Fibroblast of lung (primary cell): ENCODE measurements around the gene SPDYA. TPM values are rescaled to one million over a fixed set of nuclear protein-coding genes. Genes with fewer than 3 reads are reported as not detected.

Experiments
- DNase-seq, 2 donors: peaks; one replicate each; pipeline versions ENCODE4 v3.0.0 to v3.0.0-alpha.2; 2010; ENCODE audit warnings: low read depth in 2 of 2
- H2AFZ ChIP-seq: 2 replicates; pipeline ENCODE4 v1.5.1; 2012; ENCODE audit warnings: low read length, control low read depth, inconsistent platforms
- H3K27ac ChIP-seq: 2 replicates; pipeline ENCODE4 v1.5.1; 2011; ENCODE audit warnings: low read length, control low read depth; ENCODE audit not compliant: insufficient read depth
- H3K27me3 ChIP-seq: 2 replicates; pipeline ENCODE4 v1.5.1; 2011; ENCODE audit warnings: mild to moderate bottlenecking, low read length; ENCODE audit not compliant: control insufficient read depth, insufficient read depth
- H3K36me3 ChIP-seq: 2 replicates; pipeline ENCODE4 v1.5.1; 2011; ENCODE audit warnings: low read length; ENCODE audit not compliant: control insufficient read depth, insufficient read depth
- H3K4me1 ChIP-seq: 2 replicates; pipeline ENCODE4 v1.5.1; 2011; ENCODE audit warnings: low read length; ENCODE audit not compliant: control insufficient read depth, insufficient read depth; ENCODE audit errors: extremely low read depth
- H3K4me2 ChIP-seq: 2 replicates; pipeline ENCODE4 v1.5.1; 2011; ENCODE audit warnings: low read length, control low read depth; ENCODE audit not compliant: insufficient read depth; ENCODE audit errors: extremely low read depth
- H3K4me3 ChIP-seq, 4 experiments: fragments of 200-600 bp in 1 of 4; sonication (generic) in 1 of 4; replicated peaks in 1 of 4; 2 replicates each; pipeline ENCODE4 v1.5.1; 2011 to 2016; ENCODE audit warnings: low read length in 4 of 4, low read depth in 3 of 4, mild to moderate bottlenecking in 3 of 4, control low read depth in 2 of 4, inconsistent platforms in 1 of 4, mixed read lengths in 1 of 4; ENCODE audit not compliant: insufficient read depth in 1 of 4; ENCODE audit errors: control extremely low read depth in 1 of 4
- H3K79me2 ChIP-seq: 2 replicates; pipeline ENCODE4 v1.5.1; 2012; ENCODE audit warnings: mild to moderate bottlenecking, low read length, inconsistent platforms; ENCODE audit not compliant: control insufficient read depth, insufficient read depth
- H3K9ac ChIP-seq: 2 replicates; pipeline ENCODE4 v1.5.1; 2011; ENCODE audit warnings: mild to moderate bottlenecking, low read length, control low read depth; ENCODE audit not compliant: insufficient read depth
- H3K9me3 ChIP-seq: 2 replicates; pipeline ENCODE4 v1.5.1; 2012; ENCODE audit warnings: low read depth, low read length; ENCODE audit not compliant: control insufficient read depth, insufficient read depth
- H4K20me1 ChIP-seq: 2 replicates; pipeline ENCODE4 v1.5.1; 2011; ENCODE audit warnings: low read length; ENCODE audit not compliant: control insufficient read depth, insufficient read depth; ENCODE audit errors: extremely low read depth
- EZH2 ChIP-seq: IDR thresholded peaks from 2 replicates; pipeline ENCODE4 v1.5.1; 2012; ENCODE audit warnings: low read length, control low read depth, mild to moderate bottlenecking; ENCODE audit errors: missing control alignments
- polyA plus RNA-seq, 2 donors: library from polyadenylated mRNA; depleted of rRNA in 1 of 2; stranded (reverse) in 1 of 2; unstranded in 1 of 2; fragments of >200 nt; gene quantifications; 2 replicates each; pipeline ENCODE4 v1.2.1, GENCODE V29; 2011 to 2012; ENCODE audit warnings: missing spikeins in 1 of 2
- total RNA-seq: library from RNA; depleted of rRNA; stranded (reverse); fragments of >200 nt; gene quantifications from 2 replicates; pipeline ENCODE4 v1.2.1, GENCODE V29; 2014
- TF ChIP-seq, protein P1 (sequence below), 2 donors: IDR thresholded peaks in 1 of 2; conservative IDR thresholded peaks in 1 of 2; 1 replicate in 1 of 2; 2 replicates in 1 of 2; pipeline ENCODE4 v1.5.1; 2011 to 2012; ENCODE audit warnings: low read length in 2 of 2, control low read depth in 1 of 2, inconsistent platforms in 1 of 2, low read depth in 1 of 2, mild to moderate bottlenecking in 1 of 2

The SPDYA gene
- total and polyA plus RNA-seq, 2 donors (not counting 1 experiment from before 2014, with no cell fraction given) = 0.09 to 0.83 TPM

DNA sequence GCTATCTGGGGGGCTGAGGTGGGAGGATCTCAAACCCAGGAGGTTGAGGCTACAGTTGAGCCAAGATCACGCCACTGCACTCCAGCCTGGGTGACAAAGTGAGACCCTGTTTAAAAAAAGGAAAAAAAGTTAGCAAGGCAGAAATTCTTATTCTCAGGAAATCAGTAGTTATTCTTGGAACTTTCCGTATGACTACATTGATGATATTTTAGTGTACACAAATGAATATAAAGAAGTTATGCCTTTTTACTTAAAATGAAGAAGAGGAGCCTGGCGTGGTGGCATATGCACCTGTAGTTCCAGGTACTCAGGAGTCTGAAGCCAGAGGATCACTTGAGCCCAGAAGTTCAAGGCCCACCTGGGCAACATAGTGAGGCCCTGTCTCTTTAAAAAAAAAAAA is 7.4 kb downstream of the SPDYA start:
- Histone ChIP-seq H3K4me3 (no peak overlapping the region), H3K27ac (no peak overlapping the region), H2AFZ (no peak overlapping the region), H3K4me1 (no peaks in the 10 kb centered on the region), H3K27me3 (no peaks in the 10 kb centered on the region), H3K9me3 (no peaks in the 10 kb centered on the region), H3K36me3 (no peaks in the 10 kb centered on the region), H3K9ac (no peak overlapping the region), H3K79me2 (no peaks in the 10 kb centered on the region), H4K20me1 (no peaks in the 10 kb centered on the region), H3K4me2 (no peak overlapping the region)
- DNase-seq = no peak
- TF ChIP-seq, protein P1, sequence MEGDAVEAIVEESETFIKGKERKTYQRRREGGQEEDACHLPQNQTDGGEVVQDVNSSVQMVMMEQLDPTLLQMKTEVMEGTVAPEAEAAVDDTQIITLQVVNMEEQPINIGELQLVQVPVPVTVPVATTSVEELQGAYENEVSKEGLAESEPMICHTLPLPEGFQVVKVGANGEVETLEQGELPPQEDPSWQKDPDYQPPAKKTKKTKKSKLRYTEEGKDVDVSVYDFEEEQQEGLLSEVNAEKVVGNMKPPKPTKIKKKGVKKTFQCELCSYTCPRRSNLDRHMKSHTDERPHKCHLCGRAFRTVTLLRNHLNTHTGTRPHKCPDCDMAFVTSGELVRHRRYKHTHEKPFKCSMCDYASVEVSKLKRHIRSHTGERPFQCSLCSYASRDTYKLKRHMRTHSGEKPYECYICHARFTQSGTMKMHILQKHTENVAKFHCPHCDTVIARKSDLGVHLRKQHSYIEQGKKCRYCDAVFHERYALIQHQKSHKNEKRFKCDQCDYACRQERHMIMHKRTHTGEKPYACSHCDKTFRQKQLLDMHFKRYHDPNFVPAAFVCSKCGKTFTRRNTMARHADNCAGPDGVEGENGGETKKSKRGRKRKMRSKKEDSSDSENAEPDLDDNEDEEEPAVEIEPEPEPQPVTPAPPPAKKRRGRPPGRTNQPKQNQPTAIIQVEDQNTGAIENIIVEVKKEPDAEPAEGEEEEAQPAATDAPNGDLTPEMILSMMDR (conservative IDR thresholded peaks at IDR 0.05 in 1 of 2, IDR thresholded peaks at IDR 0.05 in 1 of 2; ENCODE audit: low read depth in 1 of 2, low read length in 2 of 2) = no peak
- no peak for TF ChIP-seq EZH2

DNA sequence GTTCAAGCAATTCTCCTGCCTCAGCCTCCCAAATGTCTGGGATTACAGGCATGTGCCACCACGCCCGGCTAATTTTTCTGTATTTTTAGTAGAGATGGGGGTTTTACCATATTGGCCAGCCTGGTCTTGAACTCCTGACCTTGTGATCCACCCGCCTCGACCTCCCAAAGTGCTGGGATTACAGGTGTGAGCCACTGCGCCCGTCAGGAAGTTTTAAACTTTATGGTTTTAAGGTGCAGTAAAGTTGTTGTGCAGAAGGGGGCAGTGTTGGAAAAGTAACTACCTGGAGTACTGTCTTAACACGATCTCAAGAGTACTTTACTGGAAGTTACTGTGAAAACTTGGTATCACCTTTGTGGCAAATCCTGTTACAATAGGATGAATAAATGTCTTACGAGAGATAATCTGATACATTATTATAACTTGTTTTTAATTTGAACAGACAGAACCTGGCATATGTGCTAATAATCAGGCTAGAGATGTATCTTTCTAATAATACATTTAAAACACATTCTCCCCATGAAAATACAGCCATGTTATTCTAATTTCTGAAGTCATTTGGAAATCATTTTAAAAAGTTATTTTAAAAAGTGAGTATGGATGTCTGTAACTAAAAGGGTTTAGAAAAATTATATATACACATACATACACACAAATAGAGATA is 10.8 kb downstream of the SPDYA start:
- Histone ChIP-seq H3K4me3 (no peak overlapping the region), H4K20me1 (no peaks in the 10 kb centered on the region), H3K4me1 (no peaks in the 10 kb centered on the region), H3K4me2 (no peak overlapping the region), H3K9me3 (no peaks in the 10 kb centered on the region), H3K36me3 (no peaks in the 10 kb centered on the region), H2AFZ (no peak overlapping the region), H3K27ac (no peak overlapping the region), H3K79me2 (no peaks in the 10 kb centered on the region), H3K27me3 (no peaks in the 10 kb centered on the region), H3K9ac (no peak overlapping the region)
- DNase-seq = peak; percentile 47 to 71
- no peak for TF ChIP-seq EZH2
- TF ChIP-seq, protein P1 (conservative IDR thresholded peaks at IDR 0.05 in 1 of 2, IDR thresholded peaks at IDR 0.05 in 1 of 2; ENCODE audit: low read depth in 1 of 2, low read length in 2 of 2) = peak; percentile 57 to 76

DNA sequence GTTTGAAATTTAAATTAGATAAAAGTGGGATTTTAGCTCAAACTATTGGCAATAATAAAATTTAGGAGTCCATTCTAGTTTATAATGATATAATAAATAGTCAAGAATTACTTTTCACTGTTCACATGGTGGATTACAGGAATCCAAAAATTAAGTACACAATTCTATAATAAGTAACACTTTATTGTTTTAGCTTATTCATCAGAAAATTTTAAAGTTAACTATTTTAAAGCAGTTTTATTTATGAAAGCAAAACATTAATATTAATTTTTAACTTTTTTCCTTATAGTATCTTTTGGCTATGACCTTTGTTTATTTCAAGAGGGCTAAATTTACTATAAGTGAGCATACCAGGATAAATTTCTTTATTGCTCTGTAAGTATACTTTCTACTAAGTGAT is 11.4 kb downstream of the SPDYA start:
- Histone ChIP-seq H3K79me2 (no peaks in the 10 kb centered on the region), H3K27me3 (no peaks in the 10 kb centered on the region), H3K27ac (no peak overlapping the region), H3K4me3 (no peak overlapping the region), H4K20me1 (no peaks in the 10 kb centered on the region), H3K36me3 (no peaks in the 10 kb centered on the region), H3K9me3 (no peaks in the 10 kb centered on the region), H3K9ac (no peak overlapping the region), H3K4me2 (no peak overlapping the region), H2AFZ (no peak overlapping the region), H3K4me1 (no peaks in the 10 kb centered on the region)
- no peak for TF ChIP-seq EZH2
- TF ChIP-seq, protein P1 (conservative IDR thresholded peaks at IDR 0.05 in 1 of 2, IDR thresholded peaks at IDR 0.05 in 1 of 2; ENCODE audit: low read depth in 1 of 2, low read length in 2 of 2) = no peak
- no peak for DNase-seq
